Measurements from ENCODE around the gene TFCP2L1.

Gene TFCP2L1

GRCh38 chr2:121266543-121267106 lies 18.4 kb downstream of the TFCP2L1 start:
- DNase-seq (ENCODE audit: low read depth in 2 of 2), result no peak

GRCh38 chr2:121263996-121264715 lies 20.8 kb downstream of the TFCP2L1 start:
- no peak for DNase-seq (ENCODE audit: low read depth in 2 of 2)

- DNase-seq (ENCODE audit: low read depth in 2 of 2), result no peak
These were observed 24.4 kb downstream of the TFCP2L1 start for GRCh38 chr2:121260370-121261154.

GRCh38 chr2:121258051-121258450 lies 27.0 kb downstream of the TFCP2L1 start:
- no peak for DNase-seq (ENCODE audit: low read depth in 2 of 2)

- no peak for DNase-seq (ENCODE audit: low read depth in 2 of 2)
These were observed 27.5 kb downstream of the TFCP2L1 start for GRCh38 chr2:121257480-121257840.

- no peak for DNase-seq (ENCODE audit: low read depth in 2 of 2)
These were observed 28.1 kb downstream of the TFCP2L1 start for GRCh38 chr2:121256720-121257479.

- DNase-seq (ENCODE audit: low read depth in 2 of 2), result no peak
These were observed 29.6 kb downstream of the TFCP2L1 start for GRCh38 chr2:121255358-121255757.

- no peak for DNase-seq (ENCODE audit: low read depth in 2 of 2)
These were observed 30.3 kb downstream of the TFCP2L1 start for GRCh38 chr2:121254748-121255147.

GRCh38 chr2:121253674-121254240 lies 31.2 kb downstream of the TFCP2L1 start:
- DNase-seq (ENCODE audit: low read depth in 2 of 2), result no peak

GRCh38 chr2:121253021-121253673 lies 31.9 kb downstream of the TFCP2L1 start:
- no peak for DNase-seq (ENCODE audit: low read depth in 2 of 2)

- DNase-seq (ENCODE audit: low read depth in 2 of 2), result no peak
These were observed 33.5 kb downstream of the TFCP2L1 start for GRCh38 chr2:121251497-121251896.

- no peak for DNase-seq (ENCODE audit: low read depth in 2 of 2)
These were observed 36.1 kb downstream of the TFCP2L1 start for GRCh38 chr2:121248766-121249343.

- no peak for DNase-seq (ENCODE audit: low read depth in 2 of 2)
These were observed 37.0 kb downstream of the TFCP2L1 start for GRCh38 chr2:121247971-121248370.

GRCh38 chr2:121247534-121247933 lies 37.5 kb downstream of the TFCP2L1 start:
- DNase-seq (ENCODE audit: low read depth in 2 of 2), result no peak

- no peak for DNase-seq (ENCODE audit: low read depth in 2 of 2)
These were observed 38.2 kb downstream of the TFCP2L1 start for GRCh38 chr2:121246704-121247255.

- no peak for DNase-seq (ENCODE audit: low read depth in 2 of 2)
These were observed 39.1 kb downstream of the TFCP2L1 start for GRCh38 chr2:121245913-121246312.

GRCh38 chr2:121245120-121245820 lies 39.7 kb downstream of the TFCP2L1 start:
- no peak for DNase-seq (ENCODE audit: low read depth in 2 of 2)

- no peak for DNase-seq (ENCODE audit: low read depth in 2 of 2)
These were observed 40.4 kb downstream of the TFCP2L1 start for GRCh38 chr2:121244616-121245015.

GRCh38 chr2:121243821-121244460 lies 41.1 kb downstream of the TFCP2L1 start:
- DNase-seq (ENCODE audit: low read depth in 2 of 2), result no peak

All from fibroblast of skin of left quadriceps (primary cell).